Endothelial cell of umbilical vein (primary cell): Measurements from ENCODE around the gene PRSS36. TPM values are rescaled to one million over a fixed set of nuclear protein-coding genes. Genes with fewer than 3 reads are reported as not detected.

Experiments
- BruUV-seq: library from RNA; stranded (reverse); fragments of 400-500 nt; replicated peaks from 2 replicates; lab custom pipeline; 2021; lab: Mats Ljungman, UMichigan
- CTCF ChIA-PET: fragments of 300-600, 350-600 bp; sonication (Branson Sonifier 250); formaldehyde crosslinking; loops from one replicate; lab custom pipeline; 2021; ENCODE audit warnings: antibody characterized with exemption, inconsistent platforms; lab: Charles Lee
- POLR2A ChIA-PET: fragments of 300-600, 350-600 bp; sonication (Branson Sonifier 250); formaldehyde crosslinking; loops from one replicate; lab custom pipeline; 2021; ENCODE audit warnings: antibody characterized with exemption, inconsistent platforms; lab: Charles Lee
- DNase-seq: peaks from one replicate; pipeline ENCODE4 v3.0.0-alpha.2; 2011; ENCODE audit warnings: low read depth, low spot score
- FAIRE-seq: peaks from 2 replicates; lab custom pipeline; 2011; peaks lifted over from hg19 to GRCh38; lab: Jason Lieb, UNC
- H2AFZ ChIP-seq: 2 replicates; pipeline ENCODE4 v1.6.0; 2012; ENCODE audit warnings: low read depth, low read length, control low read depth, inconsistent platforms
- H3K27ac ChIP-seq: 2 replicates; pipeline ENCODE4 v1.5.1; 2011; ENCODE audit warnings: low read depth, mild to moderate bottlenecking, control low read depth, low read length, moderate library complexity; ENCODE audit not compliant: insufficient read depth
- H3K27me3 ChIP-seq, 2 experiments: 2 replicates each; pipeline versions ENCODE4 v1.6.0 to v1.6.1; 2011; ENCODE audit warnings: low read length in 2 of 2, mixed read lengths in 1 of 2; ENCODE audit not compliant: control insufficient read depth in 2 of 2, insufficient read depth in 2 of 2
- H3K36me3 ChIP-seq, 2 experiments: 2 replicates in 1 of 2; 3 replicates in 1 of 2; pipeline ENCODE4 v1.5.1; 2011; ENCODE audit warnings: low read length in 2 of 2, mild to moderate bottlenecking in 1 of 2, moderate library complexity in 1 of 2; ENCODE audit not compliant: control insufficient read depth in 2 of 2, insufficient read depth in 2 of 2; ENCODE audit errors: extremely low read depth in 1 of 2
- H3K4me1 ChIP-seq: 3 replicates; pipeline ENCODE4 v1.5.1; 2011; ENCODE audit warnings: mild to moderate bottlenecking, low read length; ENCODE audit not compliant: control insufficient read depth, insufficient read depth; ENCODE audit errors: extremely low read depth
- H3K4me2 ChIP-seq: 2 replicates; pipeline ENCODE4 v1.6.1; 2011; ENCODE audit warnings: low read length, control low read depth, mixed read lengths; ENCODE audit not compliant: insufficient read depth
- H3K4me3 ChIP-seq, 3 experiments: fragments of 200-600 bp in 1 of 3; sonication (generic), shearing (Covaris generic) in 1 of 3; replicated peaks in 1 of 3; 2 replicates each; pipeline ENCODE4 v1.5.1; 2011 to 2016; ENCODE audit warnings: control low read depth in 3 of 3, low read length in 3 of 3, mild to moderate bottlenecking in 2 of 3, inconsistent platforms in 1 of 3, low read depth in 1 of 3, moderate library complexity in 1 of 3; ENCODE audit not compliant: insufficient read depth in 1 of 3
- H3K79me2 ChIP-seq: 2 replicates; pipeline ENCODE4 v1.6.0; 2012; ENCODE audit warnings: low read length, inconsistent platforms; ENCODE audit not compliant: control insufficient read depth, insufficient read depth
- H3K9ac ChIP-seq: replicated peaks from 2 replicates; pipeline ENCODE3; 2011; ENCODE audit warnings: low read length, control low read depth; ENCODE audit not compliant: insufficient read depth; ENCODE audit errors: extremely low read depth
- H3K9me1 ChIP-seq: replicated peaks from 3 replicates; pipeline ENCODE4 v1.6.0; 2011; ENCODE audit warnings: mild to moderate bottlenecking, low read length; ENCODE audit not compliant: control insufficient read depth, insufficient read depth; ENCODE audit errors: extremely low read depth
- H3K9me3 ChIP-seq: replicated peaks from 2 replicates; pipeline ENCODE4 v1.5.1; 2012; ENCODE audit warnings: low read length, inconsistent platforms; ENCODE audit not compliant: control insufficient read depth, insufficient read depth
- H4K20me1 ChIP-seq: replicated peaks from 2 replicates; pipeline ENCODE3; 2011; ENCODE audit warnings: mild to moderate bottlenecking, low read length; ENCODE audit not compliant: control insufficient read depth, insufficient read depth; ENCODE audit errors: extremely low read depth
- EZH2 ChIP-seq: IDR thresholded peaks from 2 replicates; pipeline ENCODE4 v1.6.1; 2012; ENCODE audit warnings: borderline replicate concordance, low read depth, mild to moderate bottlenecking, moderate library complexity, low read length, inconsistent platforms; ENCODE audit not compliant: severe bottlenecking
- FOS ChIP-seq: IDR thresholded peaks from 2 replicates; pipeline ENCODE4 v1.6.1; 2011; ENCODE audit warnings: mild to moderate bottlenecking, low read length, moderate library complexity, borderline replicate concordance; ENCODE audit not compliant: insufficient read depth
- GATA2 ChIP-seq: IDR thresholded peaks from 2 replicates; pipeline ENCODE4 v1.7.0; 2011; ENCODE audit warnings: low read depth, mild to moderate bottlenecking, moderate library complexity, mixed read lengths, low read length; ENCODE audit not compliant: insufficient read length, insufficient read depth
- JUN ChIP-seq: IDR thresholded peaks from 2 replicates; pipeline ENCODE4 v1.6.1; 2011; ENCODE audit warnings: borderline replicate concordance, low read depth; ENCODE audit not compliant: insufficient read length, insufficient read depth
- POLR2A ChIP-seq: IDR thresholded peaks from 2 replicates; pipeline ENCODE4 v1.6.1; 2012; ENCODE audit warnings: low read depth, mild to moderate bottlenecking, control low read depth, low read length
- dilution Hi-C: fragments of 300-500 bp; cut with MboI; formaldehyde crosslinking; loops from one replicate; pipeline ENCODE4 v1.15.0; 2019; ENCODE audit warnings: low sequenced_read_pairs; ENCODE audit not compliant: extremely low pct_ligation_motif_present
- intact Hi-C: fragments of 100-400 bp; cut with micrococcal nuclease; formaldehyde crosslinking; loops from one replicate; pipeline ENCODE4 v1.10.0; 2022
- polyA plus RNA-seq, 4 experiments: library from polyadenylated mRNA; depleted of rRNA in 3 of 4; stranded (reverse) in 3 of 4; unstranded in 1 of 4; fragments of >200 nt; gene quantifications; 2 replicates each; pipeline versions ENCODE4 v1.2.1 to v1.2.3, GENCODE V29; 2011 to 2012; ENCODE audit warnings: missing spikeins in 1 of 4
- total RNA-seq: library from RNA; stranded (reverse); gene quantifications from 2 replicates; pipeline ENCODE4 v1.2.3, GENCODE V29; 2021
- TF ChIP-seq, protein P1 (sequence below): IDR thresholded peaks from 2 replicates; pipeline ENCODE4 v1.6.1; 2011; ENCODE audit not compliant: insufficient read depth, insufficient read length
- TF ChIP-seq, protein P2 (sequence below), 2 donors: IDR thresholded peaks; 1 replicate in 1 of 2; 2 replicates in 1 of 2; pipeline ENCODE4 v1.5.1; 2011; ENCODE audit warnings: low read length in 2 of 2, mild to moderate bottlenecking in 2 of 2, moderate library complexity in 2 of 2, control low read depth in 1 of 2, inconsistent platforms in 1 of 2, low read depth in 1 of 2; ENCODE audit not compliant: insufficient read depth in 1 of 2; ENCODE audit errors: extremely low read depth in 1 of 2

PRSS36 gene
- total and polyA plus RNA-seq, 2 donors (not counting 3 experiments of a cell fraction or from before 2014, with no cell fraction given), result 0.57 TPM; not detected in 1

DNA sequence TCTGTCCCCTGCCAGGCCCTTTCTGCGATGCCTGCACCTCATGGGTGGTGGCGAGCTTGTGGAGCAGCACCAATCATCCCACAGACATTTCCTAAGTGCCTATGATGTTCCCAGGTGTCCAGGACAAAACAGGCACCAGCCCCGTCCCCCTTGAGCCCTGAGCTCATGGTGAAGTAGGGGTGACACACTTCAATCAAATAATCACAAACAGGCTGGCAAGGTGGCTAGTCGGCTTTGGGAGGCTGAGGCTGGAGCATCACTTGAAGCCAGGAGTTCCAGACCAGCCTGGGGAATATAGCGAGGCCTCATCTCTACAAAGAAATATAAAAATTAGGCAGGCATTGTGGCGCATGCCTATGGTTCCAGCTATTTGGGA, 13.6 kb downstream of the PRSS36 start:
- no peak overlapping the region for H3K27ac ChIP-seq
- POLR2A ChIA-PET, result interaction anchor here (1.2 kb wide), 1 partner anchor 19 kb away, joined by 6 read pairs; the partner anchor contains the start of gene KAT8
- no peak for TF ChIP-seq JUN
- no peak for TF ChIP-seq EZH2
- no peaks in the 10 kb centered on the region for H3K27me3 ChIP-seq
- no TSS peak for BruUV-seq
- peaks cover 8% of the 10 kb centered on the region for H3K4me1 ChIP-seq
- no peaks in the 10 kb centered on the region for H3K9me1 ChIP-seq
- dilution Hi-C loops, result no loop called here
- no peak overlapping the region for H3K9ac ChIP-seq
- H3K36me3 ChIP-seq, result no peaks in the 10 kb centered on the region
- DNase-seq (no peak), FAIRE-seq (no peak)
- H4K20me1 ChIP-seq, result no peaks in the 10 kb centered on the region
- H3K4me2 ChIP-seq, result no peak overlapping the region
- no peaks in the 10 kb centered on the region for H3K79me2 ChIP-seq
- no peaks in the 10 kb centered on the region for H3K9me3 ChIP-seq
- CTCF ChIA-PET, result interaction anchor here (0.7 to 2.2 kb wide), 3 partner anchors 15 to 19 kb away, joined by 4 to 7 read pairs (median 5); partner anchors contain the start of gene KAT8
- no peak overlapping the region for H2AFZ ChIP-seq
- no peak overlapping the region for H3K4me3 ChIP-seq
- intact Hi-C loops, result no loop called here

DNA sequence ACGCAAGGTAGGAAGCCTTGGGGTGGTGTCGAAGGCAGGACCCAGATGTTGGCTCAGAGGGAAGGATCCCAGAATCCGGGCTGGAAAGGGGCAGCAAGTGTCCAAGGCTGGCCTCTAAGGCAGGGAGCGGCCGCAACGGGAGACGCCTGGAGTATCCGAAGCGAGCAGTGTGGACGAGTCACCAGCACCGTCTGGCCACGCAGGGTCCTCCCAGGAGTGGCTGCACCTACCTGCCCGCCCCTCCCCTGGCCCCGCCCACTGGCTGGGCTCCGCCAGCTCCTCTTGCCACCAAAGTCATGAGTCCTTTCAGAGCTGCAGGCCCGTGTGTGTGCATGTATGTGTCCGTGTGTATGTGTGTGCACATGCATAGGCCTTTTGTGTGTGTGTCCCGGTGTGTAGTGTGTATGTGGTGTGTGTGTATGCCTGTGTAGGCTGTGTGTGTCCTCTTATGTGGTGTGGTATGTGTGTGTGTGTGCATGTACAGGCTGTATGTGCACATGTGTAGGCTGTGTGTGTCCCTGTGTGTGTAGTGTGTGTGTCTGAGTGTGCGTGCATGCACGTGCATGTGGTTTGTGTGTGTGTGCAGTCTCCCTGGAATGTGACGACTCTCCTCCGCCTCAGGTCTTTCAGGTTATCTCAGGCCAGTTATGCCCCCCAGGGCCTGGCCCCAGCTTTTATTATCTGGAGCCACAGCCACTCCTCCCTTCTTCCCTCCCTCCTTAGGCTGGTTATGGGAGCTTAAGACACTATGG, 14.2 kb downstream of the PRSS36 start, which contains the start of gene PRSS8:
PRSS8 (minus strand) TSS at position 193 of the 752 bp plus-strand sequence. CDS start 229 bp downstream, outside the sequence.
- TF ChIP-seq FOS (no peak), POLR2A (no peak), GATA2 (no peak), EZH2 (no peak)
- TF ChIP-seq, protein P1, sequence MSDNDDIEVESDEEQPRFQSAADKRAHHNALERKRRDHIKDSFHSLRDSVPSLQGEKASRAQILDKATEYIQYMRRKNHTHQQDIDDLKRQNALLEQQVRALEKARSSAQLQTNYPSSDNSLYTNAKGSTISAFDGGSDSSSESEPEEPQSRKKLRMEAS, result no peak
- TF ChIP-seq, protein P2, sequence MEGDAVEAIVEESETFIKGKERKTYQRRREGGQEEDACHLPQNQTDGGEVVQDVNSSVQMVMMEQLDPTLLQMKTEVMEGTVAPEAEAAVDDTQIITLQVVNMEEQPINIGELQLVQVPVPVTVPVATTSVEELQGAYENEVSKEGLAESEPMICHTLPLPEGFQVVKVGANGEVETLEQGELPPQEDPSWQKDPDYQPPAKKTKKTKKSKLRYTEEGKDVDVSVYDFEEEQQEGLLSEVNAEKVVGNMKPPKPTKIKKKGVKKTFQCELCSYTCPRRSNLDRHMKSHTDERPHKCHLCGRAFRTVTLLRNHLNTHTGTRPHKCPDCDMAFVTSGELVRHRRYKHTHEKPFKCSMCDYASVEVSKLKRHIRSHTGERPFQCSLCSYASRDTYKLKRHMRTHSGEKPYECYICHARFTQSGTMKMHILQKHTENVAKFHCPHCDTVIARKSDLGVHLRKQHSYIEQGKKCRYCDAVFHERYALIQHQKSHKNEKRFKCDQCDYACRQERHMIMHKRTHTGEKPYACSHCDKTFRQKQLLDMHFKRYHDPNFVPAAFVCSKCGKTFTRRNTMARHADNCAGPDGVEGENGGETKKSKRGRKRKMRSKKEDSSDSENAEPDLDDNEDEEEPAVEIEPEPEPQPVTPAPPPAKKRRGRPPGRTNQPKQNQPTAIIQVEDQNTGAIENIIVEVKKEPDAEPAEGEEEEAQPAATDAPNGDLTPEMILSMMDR (IDR thresholded peaks at IDR 0.05; ENCODE audit: extremely low read depth in 1 of 2, insufficient read depth in 1 of 2, low read depth in 1 of 2, low read length in 2 of 2), result no peak
- Histone ChIP-seq H3K4me3 (no peak within 1 kb of the TSS), H3K27ac (no peak within 1 kb of the TSS), H3K4me1 (peaks cover 8% of the 10 kb centered on the region), H3K9ac (no peak within 1 kb of the TSS), H3K9me1 (no peaks in the 10 kb centered on the region), H4K20me1 (no peaks in the 10 kb centered on the region), H3K79me2 (no peaks in the 10 kb centered on the region), H2AFZ (no peak within 1 kb of the TSS), H3K4me2 (no peak within 1 kb of the TSS), H3K9me3 (no peaks in the 10 kb centered on the region), H3K36me3 (no peaks in the 10 kb centered on the region), H3K27me3 (no peaks in the 10 kb centered on the region)
- DNase-seq (no peak), FAIRE-seq (no peak)
- intact Hi-C loops (no loop called here), dilution Hi-C loops (no loop called here)
- CTCF ChIA-PET, result interaction anchor here (1.9 to 2.2 kb wide), 2 partner anchors 14 to 18 kb away, joined by 5 to 7 read pairs; partner anchors contain the start of gene KAT8
- POLR2A ChIA-PET, result no interaction called here
- BruUV-seq, result no TSS peak
